Fibroblast of the aortic adventitia (primary cell): Measurements from ENCODE around the gene PRR5. TPM values are rescaled to one million over a fixed set of nuclear protein-coding genes. Genes with fewer than 3 reads are reported as not detected.

Source experiments
- DNase-seq: peaks from one replicate; pipeline ENCODE4 v3.0.0-alpha.2; 2010; ENCODE audit warnings: low read depth
- H3K4me3 ChIP-seq: 2 replicates; pipeline ENCODE4 v1.5.1; 2011; ENCODE audit warnings: low read depth, mild to moderate bottlenecking, control low read depth, low read length, moderate library complexity
- CTCF ChIP-seq: IDR thresholded peaks from 2 replicates; pipeline ENCODE4 v1.5.1; 2011; ENCODE audit warnings: mild to moderate bottlenecking, low read length, control low read depth, inconsistent platforms; ENCODE audit not compliant: insufficient read depth
- total RNA-seq: library from RNA; depleted of rRNA; stranded (reverse); fragments of >200 nt; gene quantifications from 2 replicates; pipeline ENCODE4 v1.2.3, GENCODE V29; 2012; ENCODE audit warnings: low replicate concordance

The PRR5 gene
- total RNA-seq, 1 donor: 1.8 TPM

GRCh38 chr22:44753189-44754042, 51.4 kb downstream of the PRR5 start:
- peak; percentile 88 for DNase-seq
- no peak for TF ChIP-seq CTCF
- no peak overlapping the region for H3K4me3 ChIP-seq

- H3K4me3 ChIP-seq: no peak overlapping the region
- no peak for DNase-seq
- TF ChIP-seq CTCF: no peak
These were observed 53.0 kb downstream of the PRR5 start for GRCh38 chr22:44754998-44755397.

DNA sequence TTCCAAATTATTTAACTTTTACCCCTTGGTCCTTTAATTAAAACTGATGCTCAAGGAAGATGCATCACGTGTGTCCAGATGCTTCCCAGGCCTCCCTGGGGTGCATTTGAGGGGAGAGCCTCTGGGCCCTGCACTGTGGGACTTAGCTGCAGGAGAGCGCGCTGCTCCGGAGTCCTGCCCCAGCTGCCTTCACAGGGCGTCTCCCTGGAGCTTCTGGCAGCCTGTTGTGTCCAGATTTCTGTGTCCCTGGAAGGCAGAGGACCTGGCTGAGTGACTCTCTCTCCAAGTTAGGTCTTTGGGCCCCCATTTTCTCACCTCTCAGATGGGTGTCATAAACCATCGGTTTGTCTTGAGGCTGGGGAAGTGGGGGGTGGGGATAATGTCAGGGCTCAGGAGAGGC, 53.4 kb downstream of the PRR5 start:
- no peak for TF ChIP-seq CTCF
- no peak overlapping the region for H3K4me3 ChIP-seq
- DNase-seq: no peak

DNA sequence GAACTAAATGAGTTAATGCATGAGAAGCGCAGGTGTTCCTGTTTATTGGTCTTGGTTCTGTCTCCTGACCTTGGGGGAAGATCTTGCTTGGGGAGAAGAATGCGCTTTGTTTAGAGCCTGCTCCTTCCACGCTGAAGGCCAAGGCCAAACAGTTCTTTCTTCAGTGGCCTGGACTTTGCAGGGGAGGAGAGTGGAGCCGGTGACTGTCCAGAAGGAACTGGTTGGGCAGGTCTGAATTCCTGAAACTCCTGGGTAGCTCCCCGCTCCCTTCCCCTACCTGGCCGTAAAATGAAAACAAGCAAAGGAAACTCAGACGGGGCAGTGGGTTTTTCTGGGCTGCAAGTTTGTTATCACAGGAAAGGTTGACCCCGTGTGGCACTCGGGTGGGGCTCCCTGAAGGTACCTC, 54.0 kb downstream of the PRR5 start:
- H3K4me3 ChIP-seq: no peak overlapping the region
- no peak for DNase-seq
- TF ChIP-seq CTCF: no peak

- TF ChIP-seq CTCF: no peak
- no peak overlapping the region for H3K4me3 ChIP-seq
- DNase-seq: peak; percentile 70
These were observed 56.5 kb downstream of the PRR5 start for GRCh38 chr22:44758344-44758973.

- TF ChIP-seq CTCF: no peak
- no peak for DNase-seq
- no peak overlapping the region for H3K4me3 ChIP-seq
These were observed 57.0 kb downstream of the PRR5 start for GRCh38 chr22:44759001-44759400.
